HG02852 (cell line): ENCODE results near the gene RCL1.

Experiments
- ATAC-seq: cut with Tn5 transposase; IDR thresholded peaks from one replicate; pipeline ENCODE4 v1.9.1; 2021; ENCODE audit warnings: mild to moderate bottlenecking, moderate library complexity; ENCODE audit not compliant: unreplicated experiment

Gene RCL1

DNA sequence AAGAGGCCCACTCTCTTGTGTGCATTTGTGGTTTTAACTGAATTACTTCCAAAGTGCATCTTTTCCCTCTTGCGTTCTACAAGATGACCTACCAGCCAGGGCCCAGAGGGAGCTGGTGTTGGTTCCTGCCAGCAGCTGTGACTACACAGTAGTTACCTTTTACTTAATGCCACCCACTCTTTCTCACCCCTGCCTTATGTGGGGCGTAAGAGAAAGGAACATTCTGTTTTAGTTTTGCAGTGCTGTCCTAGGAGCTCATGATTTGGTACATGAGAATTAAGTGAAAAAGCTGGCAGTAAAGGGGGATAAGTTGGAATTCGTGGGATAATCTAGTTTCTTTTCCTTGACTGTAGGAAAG is 45.4 kb downstream of the RCL1 start:
- ATAC-seq: no peak

DNA sequence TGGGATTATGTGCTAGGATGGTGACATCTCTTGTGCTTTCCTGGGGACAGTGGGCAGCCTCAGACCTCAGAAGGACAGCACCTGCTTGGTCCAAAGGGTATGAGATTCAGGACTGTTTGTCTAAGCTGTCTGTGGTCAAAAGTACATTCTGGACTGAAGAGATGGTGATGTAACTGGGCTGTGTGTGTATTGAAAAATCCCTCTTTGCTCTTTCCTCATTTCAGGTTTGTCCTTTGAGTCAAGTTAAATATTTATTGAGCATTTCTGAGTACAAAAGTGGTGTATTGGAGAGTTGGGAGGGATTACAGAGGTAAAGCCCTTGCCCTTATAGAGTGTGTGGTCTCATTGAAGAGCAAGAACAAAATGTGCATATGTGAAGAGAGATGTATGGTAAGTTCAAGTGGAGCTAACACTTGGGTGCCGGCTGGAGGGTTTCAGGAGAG is 46.7 kb downstream of the RCL1 start:
- ATAC-seq: no peak

DNA sequence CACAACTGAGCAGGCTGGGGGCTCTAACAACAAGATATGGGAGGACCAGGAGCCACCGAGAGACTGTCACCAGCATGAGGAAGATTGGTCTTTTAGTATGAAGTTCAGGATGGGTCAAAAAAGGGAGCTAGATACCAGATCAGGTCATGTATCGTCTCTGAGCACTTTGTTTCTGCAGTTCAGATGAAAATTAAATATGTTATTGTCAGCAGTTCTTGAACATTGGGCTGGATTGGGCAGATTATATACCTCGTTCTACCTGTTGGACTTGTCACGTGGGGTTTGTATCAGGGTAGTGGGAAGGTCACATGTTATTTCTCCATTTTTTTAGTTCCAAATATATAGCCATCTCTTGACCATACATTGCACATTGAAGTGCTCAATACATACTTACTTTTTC is 47.3 kb downstream of the RCL1 start:
- no peak for ATAC-seq

DNA sequence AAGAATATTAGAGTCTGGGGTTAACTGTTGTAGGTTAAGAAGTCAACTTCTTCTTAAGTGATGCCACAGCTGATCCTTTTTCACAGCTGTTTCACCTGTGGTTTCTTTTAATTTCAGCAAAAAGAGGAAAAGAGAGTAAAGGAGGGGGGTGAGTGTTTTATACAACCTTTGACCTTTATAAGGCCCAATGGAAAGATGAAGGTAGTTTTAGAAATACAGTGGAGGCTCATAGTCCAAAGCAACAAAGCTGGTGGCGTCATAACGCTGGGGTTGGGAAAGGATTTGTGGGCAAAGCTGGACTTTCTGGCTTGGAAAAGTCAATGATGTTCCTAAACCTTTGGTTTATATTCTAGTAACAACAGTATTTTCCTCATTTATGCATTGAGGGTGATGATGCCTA is 49.5 kb downstream of the RCL1 start:
- ATAC-seq: no peak

DNA sequence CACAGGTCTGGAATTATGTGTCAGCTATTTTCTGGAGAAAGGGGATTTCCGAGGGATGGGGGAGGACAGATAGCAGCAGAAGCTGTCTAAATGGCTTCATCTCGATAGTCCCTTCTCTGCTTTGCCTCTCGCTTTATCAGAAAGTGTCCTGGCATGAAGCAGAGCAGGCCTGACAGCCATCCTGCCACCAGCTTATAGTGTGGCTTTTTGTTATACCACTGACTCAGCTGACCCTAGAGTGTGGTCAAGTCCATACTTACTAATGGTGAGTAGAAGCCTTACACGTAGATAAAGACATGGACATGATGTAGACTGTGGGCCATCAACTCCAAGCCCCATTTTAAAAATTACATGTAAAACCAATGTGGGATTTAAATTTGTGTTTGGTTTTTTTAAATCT is 50.0 kb downstream of the RCL1 start:
- ATAC-seq: no peak

DNA sequence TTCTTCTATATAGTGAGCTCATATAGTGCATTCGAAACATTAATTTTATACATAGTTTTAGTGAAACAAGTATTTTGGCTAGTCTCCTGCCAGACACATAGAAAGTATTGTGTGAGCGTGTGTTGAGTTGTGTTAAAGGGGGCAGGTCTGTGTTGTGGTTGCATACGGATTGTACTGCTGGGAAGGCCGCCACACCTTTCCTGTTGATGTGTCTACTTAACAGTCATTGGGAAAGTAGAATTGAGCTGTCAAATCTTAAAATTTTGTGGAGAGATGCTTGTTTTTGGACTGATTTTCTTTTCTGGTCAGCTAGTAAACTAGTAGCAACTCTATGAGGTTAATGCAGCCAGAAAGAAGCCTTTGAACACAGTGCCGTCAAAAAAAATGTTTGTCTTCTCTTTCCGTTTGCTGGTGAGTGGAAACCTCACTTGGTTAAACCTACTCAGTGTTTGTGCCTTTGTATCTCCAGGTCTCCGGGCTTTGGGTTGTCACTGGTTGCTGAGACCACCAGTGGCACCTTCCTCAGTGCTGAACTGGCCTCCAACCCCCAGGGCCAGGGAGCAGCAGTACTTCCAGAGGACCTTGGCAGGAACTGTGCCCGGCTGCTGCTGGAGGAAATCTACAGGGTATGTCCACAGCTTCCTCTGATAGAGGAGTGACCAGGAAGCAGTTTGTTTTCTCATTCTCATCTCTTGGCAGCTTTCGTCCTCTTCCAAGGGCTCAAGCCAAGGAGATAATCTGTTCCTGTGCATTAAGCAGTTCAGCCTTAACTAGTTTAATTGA is 51.5 kb downstream of the RCL1 start:
- ATAC-seq: no peak

DNA sequence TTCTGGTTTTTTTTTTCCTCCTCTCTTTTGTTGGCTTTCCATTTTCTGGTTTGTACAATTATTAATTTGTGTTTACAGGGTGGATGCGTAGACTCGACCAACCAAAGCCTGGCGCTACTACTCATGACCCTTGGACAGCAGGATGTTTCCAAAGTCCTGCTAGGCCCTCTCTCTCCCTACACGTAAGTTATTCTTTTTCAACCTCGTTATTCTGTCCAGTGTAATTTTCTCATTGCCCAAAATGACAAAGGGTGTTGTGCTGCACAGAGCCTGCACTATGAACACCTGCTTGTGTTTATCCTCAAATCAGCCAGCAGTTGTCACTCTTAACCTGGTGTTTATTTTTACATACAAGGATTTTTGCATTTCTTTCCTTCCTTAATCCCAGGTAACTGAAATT is 56.6 kb downstream of the RCL1 start:
- ATAC-seq: no peak

DNA sequence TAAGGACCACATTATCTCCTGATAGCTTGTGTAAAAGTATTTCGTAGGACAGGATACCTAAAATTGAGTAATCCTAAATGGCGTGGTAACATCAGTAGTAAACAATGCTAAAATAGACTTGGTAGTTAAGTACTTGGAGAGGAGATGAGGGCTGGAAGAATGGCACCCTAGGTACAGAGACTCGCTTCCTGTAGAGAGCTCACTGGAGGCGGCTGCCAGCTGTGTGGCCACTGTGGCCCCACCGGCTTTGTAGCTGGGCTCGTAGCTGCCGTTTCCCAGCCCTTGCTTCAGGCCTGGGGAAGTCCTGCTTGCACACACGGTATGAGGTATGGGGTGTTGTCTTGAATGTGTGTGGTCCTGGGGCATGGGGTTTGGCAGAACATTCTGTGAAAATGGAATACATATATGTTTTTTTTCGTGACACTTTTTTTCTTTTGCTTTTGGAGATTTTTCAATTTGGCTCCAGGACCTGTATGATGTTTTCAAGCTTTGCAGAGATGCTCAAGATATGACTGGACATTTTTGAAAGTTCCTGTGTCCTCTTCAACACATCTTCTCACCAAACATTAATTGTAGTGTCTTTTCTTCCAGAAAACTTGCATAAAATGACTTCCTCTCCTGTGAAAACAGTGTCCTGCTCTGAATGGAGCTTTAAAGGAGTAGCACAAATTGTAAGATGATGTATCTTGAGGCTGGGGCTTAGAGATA is 58.0 kb downstream of the RCL1 start:
- no peak for ATAC-seq

DNA sequence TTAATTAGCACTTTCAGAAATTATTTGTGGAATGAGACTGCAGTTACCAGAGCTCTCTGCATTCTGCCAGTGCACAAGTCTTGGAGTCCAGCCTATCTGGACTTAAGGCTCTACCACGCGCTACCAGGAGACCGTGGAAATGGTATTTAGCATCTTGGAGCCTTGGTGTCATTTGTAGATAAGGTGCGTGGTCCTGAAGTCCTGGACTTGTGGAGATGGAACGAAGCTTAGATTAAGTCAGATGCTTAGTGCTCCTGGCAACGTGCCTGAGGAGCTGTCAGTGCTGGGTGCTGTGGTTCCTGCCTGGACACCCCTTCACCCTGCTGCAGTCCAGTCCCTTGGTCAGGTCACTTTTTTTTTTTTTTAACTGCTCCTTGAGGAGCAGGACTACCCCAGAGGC is 59.7 kb downstream of the RCL1 start:
- no peak for ATAC-seq

DNA sequence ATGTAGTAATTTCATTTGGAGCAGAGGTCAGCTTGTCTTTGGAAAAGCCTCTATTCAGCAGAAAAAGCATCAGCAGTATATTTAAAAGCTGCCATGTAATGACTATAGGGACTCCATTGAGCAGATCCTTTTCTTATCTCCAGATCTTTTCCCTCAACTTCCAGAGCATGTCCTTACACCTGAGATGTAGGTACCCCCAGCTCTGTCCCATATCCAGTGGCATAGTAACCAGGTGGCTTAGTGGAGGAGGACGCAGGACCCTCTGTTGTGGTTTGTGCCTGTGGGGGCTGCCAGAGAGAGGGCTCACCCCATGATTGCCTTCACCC is 61.5 kb downstream of the RCL1 start:
- ATAC-seq: no peak

DNA sequence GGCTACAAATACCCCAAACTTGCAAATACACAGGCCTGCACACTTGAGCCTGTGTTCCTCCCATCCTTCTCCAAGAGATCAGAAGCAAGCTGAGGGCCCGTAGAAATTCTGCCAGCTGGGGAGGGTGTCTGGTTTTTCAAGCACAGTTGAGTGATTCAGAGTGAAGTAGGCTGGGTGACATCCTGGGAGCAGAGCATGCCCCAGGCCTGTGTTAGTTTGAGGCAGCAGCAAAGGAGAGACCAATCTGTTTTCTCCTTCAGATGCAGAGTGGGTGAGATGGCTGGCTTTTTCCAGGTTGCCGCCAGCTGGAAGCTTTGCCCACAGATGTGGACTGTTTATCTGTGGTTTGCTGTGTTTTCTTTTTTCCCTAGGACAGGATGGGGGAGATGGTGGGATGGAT is 63.1 kb downstream of the RCL1 start:
- no peak for ATAC-seq

DNA sequence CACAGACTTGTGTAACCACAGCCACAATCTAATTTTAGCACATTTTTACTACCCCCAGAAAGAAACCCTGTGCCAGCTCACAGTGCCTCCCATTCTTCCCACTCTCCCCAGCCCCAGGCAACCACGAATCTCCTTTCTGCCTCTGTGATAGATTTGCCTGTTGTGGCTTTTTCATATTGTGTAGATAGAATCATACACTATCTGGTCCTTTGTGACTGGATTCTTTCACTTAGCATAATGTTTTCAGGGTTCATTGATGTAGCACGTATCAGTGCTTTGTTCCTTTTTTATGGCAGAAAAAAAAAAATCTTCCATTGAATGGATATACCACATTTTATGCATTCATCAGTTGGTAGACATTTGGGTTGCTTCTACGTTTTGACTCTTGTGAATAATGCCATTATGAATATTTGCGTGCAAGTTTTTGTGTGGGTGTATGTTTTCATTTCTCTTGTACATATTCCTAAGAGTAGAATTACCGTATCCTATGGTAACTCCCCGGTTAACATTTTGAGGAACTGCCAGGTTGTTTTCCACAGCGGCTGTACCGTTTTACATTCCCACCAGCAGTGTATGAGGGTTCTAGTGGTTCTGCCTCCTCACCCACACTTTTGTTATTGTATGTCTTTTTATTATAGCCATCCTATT is 64.5 kb downstream of the RCL1 start:
- ATAC-seq: no peak

DNA sequence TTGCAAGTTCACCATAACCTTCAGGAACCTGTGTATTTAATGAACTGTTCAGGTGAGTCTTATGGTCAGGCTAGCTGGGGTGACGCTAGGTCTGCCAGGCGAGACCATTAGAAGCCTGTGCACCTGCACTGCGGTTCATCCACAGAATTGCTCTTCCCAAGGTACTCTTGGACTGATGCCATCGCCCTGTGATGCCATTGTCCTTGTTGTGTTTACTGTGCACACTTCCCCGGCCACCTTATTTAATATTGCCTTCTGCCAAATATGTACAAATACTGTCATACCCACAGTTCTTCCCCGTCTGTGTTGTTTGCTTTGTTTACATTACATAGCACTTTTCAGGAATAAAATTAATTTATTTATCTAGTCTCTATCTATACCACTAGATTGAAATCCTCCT is 66.3 kb downstream of the RCL1 start:
- no peak for ATAC-seq

DNA sequence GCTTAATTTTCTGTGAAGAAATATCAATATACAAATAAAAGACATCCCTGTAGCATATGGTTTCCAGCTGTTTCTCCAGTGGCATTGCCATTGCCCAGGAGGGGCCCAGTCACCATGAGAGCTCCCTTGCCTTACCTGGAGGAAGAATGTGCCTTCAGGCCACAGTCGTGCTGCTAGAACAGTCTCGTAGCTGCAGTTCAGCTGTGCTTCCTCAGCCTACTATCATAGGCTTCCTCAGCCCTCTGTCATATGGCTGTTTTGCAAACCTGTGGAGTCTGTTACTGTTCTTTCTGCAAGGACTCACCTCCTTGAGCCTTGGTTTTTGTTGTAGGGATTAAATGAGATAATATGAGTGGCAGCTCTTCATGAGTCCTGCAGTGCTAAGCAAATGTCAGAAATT is 67.6 kb downstream of the RCL1 start:
- no peak for ATAC-seq

DNA sequence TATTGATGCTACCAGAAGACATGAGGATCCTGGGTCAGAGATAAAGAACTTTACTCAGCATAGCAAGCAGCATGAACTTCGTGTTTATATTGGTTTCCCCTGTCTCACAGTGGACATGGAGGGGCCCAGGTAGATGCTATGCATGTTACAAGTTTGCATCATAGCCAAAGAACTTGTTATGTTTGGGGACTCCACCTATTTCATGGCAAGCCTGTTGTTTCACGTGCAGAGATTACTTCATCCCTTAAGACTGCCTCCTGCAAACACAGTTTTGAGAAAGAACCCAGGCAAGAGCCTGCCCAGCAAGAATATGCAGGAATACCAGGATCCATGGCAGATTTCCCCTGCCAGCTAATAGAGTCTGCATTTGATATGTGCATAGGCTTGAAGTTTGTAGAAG is 68.4 kb downstream of the RCL1 start:
- no peak for ATAC-seq

DNA sequence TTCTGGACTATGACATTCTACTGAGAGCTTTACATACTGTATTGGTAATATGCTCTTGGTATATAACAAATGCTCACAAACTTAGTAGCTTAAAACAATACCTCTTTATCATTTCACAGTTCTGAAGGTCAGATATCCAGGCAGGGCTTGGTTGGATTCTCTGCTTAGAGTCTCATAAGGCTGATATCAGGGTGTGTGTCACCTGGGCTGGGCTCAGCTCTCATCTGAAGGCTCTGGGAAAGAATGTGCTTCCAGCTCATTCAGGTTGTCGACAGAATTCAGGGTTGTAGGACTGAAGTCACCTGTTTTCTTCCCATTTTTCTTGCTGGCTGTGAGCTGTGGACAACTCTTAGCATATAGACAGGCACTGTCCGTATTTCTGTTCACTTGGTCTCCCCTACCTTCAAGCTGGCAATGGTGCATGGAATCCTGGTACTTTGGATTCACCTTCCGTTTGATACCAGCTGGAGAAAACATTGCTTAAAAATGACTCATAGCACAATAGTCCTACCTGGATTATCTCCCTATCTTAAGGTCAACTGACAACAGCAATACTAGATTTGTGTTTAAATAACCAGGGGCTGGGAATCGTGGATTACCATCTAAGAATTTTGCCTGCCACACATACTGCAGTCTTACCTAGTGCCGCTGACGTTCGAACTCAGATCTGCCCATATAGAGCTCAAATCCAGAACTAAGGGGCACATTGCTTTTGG is 69.2 kb downstream of the RCL1 start:
- no peak for ATAC-seq

DNA sequence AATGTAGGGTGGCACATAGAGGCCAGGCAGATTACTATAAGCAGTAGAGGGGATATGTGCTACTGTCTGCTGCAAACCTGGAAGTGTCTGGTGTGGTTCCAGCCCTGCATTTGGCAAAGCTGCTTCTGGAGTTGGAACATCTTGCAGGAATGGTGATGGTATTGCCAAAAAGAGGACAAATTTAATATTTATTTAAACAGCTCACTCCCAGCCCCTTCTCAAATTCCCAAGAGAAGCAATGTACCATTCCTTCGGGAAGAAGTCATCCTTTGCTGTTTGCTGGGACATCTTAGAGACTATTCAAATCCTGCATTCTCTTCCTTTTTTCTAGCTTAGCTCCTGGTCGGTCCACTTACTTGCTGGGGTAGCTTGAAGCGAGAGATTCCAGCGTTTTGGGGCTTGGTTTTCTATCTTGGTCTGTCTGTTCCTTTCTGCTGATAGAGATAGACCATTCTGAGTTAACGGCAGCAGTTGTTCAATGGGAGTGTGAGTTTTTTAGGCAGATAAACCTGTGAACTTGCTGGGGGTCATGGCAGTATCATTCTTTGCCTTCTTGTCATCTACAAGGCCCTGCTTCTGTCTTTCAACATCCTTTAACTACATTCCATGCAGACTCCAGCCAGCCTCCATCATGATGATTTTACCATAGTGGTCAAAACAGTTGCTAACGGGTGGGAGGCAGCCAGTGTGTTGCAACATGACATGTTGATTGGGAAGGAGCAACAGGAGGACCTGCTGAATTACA is 69.9 kb downstream of the RCL1 start:
- ATAC-seq: no peak

DNA sequence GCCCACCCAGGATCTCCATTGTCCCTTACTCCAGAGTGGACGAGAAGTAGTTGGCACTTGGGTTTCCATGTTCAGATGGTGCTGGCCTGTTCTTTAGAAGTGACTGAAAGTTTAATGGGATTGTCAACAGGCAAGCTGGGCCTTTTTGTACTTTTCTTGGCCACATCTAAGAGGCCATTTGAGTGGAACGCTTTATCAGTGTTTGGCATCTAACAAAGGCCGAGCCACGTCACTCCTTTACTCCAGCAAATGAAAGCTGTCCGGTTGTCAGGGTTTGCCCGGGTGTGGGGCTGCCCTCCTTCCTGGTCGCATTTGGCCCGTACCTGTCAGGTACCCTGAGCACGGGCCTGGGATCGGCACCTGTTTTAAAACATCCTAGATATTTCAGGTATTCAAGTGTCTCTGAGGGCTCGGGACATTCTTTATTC is 71.5 kb downstream of the RCL1 start:
- ATAC-seq: no peak

DNA sequence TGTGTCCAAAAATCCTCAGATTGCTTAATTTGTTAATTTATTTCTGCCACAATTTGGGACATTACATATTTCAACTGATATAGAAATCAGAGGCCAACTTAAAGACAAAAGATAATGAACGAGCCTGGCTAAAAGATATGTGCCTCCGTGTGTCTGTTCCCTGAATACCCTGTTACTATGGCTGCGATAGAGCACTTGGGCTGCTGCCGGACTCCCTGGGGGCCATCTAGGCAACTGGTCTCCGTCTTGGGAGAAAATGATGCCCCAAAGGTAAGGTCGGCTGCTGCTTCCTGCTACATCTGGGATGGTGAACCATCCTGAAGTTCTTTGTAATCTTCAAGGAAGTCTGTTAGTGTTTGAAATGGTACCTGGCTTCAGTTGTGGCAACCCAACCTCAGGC is 72.0 kb downstream of the RCL1 start:
- ATAC-seq: no peak

DNA sequence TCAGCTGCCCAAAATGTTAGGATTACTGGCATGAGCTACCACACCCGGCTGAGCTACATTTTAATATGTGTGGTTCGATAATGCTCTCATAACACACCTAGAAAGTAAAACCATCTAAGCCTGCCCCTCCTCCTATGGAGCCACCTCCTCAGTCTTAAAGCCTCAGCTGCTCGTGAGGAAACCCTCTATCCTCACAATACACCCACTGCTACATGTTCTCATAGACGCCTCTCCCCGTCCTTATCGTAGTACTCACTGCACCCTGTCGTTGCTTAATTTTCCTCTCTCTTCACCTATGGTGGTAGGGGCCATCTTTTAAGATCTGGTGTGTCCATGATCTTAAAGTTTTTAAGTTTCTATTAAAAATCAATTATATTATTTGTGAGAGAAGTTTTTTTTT is 72.9 kb downstream of the RCL1 start:
- ATAC-seq: no peak
